Daoy (cell line): ENCODE measurements around the gene SFTPA2. TPM values are rescaled to one million over a fixed set of nuclear protein-coding genes. Genes with fewer than 3 reads are reported as not detected.
"Not testable (repeated sequence)": the region's sequence is repeated elsewhere in the genome, so short reads cannot be mapped to it uniquely, and the experiment has no call there.

Experiments used
- DNase-seq: peaks from one replicate; pipeline ENCODE4 v3.0.0-alpha.2; 2015; ENCODE audit warnings: low read depth
- total RNA-seq: library from RNA; depleted of rRNA; stranded (reverse); fragments of >200 nt; shearing (Covaris generic); gene quantifications from 2 replicates; pipeline ENCODE4 v1.2.3, GENCODE V29; 2014; rRNA removed

The SFTPA2 gene
- total RNA-seq, result not detected in 2 replicates

GRCh38 chr10:79560160-79560709 is at the start of gene SFTPA2:
Gene SFTPA2, minus strand, starts transcription at chr10:79560407. Its CDS starts 924 bp downstream, at chr10:79559483.
- DNase-seq, result no peak

DNA sequence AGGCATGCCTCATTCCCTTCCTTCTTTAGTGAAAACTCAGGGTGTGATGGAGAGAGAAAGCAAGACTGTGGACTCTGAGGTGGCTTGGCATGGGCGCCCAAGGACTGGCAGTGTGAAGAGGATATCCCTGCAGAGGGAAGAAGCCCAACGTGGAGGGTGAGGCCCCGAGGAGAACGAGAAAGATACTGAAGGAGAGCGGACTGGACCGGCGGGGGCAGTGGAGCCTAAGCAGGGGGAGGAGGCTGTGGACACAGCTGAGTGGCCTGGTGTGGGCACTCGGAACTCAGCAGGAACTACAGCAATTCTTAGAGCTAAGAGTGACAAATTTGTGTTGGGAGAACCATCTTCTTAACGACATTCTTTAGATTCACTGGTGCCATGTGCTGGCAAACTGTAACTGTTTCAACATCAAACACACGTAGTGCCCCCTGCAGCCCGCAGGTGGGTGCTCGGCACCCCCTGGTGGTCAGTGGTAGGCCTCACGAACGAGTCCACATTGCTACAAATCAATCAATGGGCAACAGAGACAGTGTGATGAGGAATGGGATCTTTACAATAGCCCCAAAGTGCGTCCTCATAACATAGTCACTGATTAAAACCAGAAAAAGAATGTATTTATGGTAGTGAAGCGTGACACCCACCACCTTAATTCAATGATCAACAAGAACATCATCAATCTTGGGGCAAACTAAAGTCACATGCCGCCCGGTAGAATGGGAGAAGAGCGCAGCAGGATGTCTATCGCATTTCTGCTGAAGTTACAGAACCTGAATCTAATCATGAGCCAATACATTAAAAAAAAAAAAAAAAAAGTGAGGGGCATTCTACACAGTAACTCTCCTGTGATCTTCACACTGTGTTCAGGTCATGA is 48.5 kb upstream of the SFTPA2 start:
- DNase-seq, result peak; percentile 16

- DNase-seq, result no peak
Observed at GRCh38 chr10:79605308-79605707, 45.1 kb upstream of the SFTPA2 start.

- DNase-seq, result no peak
Observed at GRCh38 chr10:79604294-79604693, 44.1 kb upstream of the SFTPA2 start.

GRCh38 chr10:79602953-79603352 is 42.7 kb upstream of the SFTPA2 start:
- no peak for DNase-seq

- no peak for DNase-seq
Observed at GRCh38 chr10:79601939-79602338, 41.7 kb upstream of the SFTPA2 start.

DNA sequence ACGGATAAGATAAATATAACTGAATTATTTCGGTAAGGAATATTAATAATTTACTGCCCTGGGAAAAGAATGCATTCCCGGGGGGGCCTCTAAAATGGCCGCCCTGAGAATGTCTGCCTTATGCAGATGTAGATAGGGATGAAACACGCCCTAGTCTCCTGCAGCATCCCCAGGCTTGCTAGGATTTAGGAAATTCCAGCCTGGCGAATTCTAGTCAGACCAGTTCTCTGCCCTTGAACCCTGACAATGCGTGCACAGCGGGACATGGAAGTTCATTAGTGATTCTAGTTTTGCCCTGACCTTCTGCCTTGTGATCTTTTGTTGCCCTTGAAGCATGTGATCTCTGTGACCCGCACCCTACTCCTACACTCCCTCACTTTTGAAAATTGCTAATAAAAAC is 39.4 kb upstream of the SFTPA2 start:
- not testable (repeated sequence) for DNase-seq

DNA sequence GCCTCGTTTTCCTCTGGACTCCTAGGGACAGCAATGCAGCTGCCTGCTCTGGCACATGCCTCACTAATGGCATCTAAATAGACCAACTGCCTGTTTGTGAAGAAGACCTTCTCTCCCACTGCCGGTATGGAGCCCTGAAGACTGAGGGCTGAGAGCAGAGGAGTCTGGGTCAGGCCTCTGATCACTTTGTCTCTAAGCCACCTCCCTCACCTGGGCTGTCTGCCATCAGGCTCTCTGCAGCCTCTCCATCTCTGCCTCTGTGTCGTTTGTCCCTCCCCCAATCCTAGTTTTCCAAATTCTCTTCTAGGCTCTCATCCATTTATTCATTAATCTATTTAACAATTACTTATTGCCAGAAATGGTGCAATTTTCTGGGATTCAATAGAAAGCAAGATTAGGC is 35.3 kb upstream of the SFTPA2 start:
- DNase-seq, result no peak

DNA sequence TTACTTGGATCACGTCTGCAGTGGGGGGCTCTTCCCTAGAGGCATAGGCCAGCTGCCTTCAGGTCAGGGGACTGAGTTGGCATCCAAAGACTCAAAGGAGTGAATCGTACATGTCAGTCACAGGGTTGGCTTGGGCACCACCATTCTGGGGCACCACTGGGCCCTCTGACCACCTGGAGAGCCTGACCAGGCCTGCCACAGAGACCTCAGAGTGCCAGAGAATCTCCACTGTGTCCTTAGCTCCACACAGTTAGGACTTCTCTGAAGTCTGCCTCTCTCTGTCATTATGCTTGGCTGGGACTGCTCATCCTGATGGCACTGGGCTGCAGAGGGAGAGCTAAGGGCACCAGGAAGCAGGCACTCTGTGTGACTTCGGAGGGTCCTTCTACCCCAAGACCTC is 34.4 kb upstream of the SFTPA2 start:
- not testable (repeated sequence) for DNase-seq

DNA sequence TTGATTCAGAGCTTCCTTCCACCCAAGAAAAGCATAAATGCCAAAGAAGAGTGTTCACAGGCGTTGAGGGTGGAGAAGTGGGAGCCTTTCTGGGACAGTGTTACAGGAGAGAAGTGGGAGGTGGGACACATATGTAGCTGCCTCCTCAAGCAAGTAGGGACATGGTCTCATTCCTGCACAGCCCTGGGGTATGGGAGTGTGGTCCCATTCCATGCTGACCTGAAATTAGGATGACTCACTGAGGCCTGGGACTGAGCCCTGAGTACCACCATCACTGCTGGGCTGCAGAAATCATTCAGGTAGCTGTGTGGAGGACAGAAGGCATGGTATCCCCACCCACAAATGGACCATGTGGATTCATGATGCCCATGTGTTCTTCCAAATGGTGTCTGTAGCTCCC is 33.2 kb upstream of the SFTPA2 start:
- no peak for DNase-seq

- DNase-seq, result no peak
Observed at GRCh38 chr10:79588800-79589199, 28.6 kb upstream of the SFTPA2 start.

DNA sequence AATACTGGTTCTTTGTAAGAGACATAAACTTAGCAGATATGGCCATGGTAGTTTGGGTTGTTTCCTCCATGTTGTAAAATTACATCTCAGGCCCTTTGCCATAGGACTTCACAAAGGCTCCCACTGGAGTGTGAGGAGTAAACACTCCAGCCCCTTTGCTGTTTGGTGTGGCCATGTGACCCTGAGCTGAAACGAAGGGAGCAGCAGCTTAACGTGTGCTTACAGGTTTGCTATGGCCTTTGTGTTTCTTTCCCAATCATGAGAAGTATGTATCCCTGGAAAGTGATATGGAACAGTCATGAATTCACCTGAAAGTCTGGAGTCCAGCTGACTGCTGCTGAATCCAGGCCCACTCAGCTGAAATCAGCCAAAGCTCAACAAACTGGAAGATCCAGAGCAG is 26.7 kb upstream of the SFTPA2 start:
- DNase-seq, result no peak

- no peak for DNase-seq
Observed at GRCh38 chr10:79585870-79586527, 25.8 kb upstream of the SFTPA2 start.

- DNase-seq, result no peak
Observed at GRCh38 chr10:79583488-79584024, 23.3 kb upstream of the SFTPA2 start.

DNA sequence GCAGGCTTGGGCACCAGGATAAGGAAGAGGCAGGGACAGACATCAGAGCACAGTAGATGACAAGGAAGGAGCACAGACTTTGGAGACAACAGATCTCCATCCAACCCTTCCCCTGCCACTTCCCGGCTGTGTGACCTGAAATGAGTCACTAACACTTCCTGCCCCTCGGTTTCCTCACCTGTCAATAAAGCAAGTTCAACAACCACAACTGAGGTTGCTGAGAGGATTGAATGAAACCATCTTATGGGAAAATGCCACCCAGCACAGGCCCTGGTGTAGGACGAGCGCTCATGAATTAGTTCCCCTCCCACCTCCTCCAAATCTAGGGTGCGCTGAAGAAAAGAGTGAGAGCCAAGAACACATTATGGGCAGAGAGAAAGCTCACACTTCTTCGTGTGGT is 22.7 kb upstream of the SFTPA2 start:
- DNase-seq, result not testable (repeated sequence)

- no peak for DNase-seq
Observed at GRCh38 chr10:79582096-79582495, 21.9 kb upstream of the SFTPA2 start.

DNA sequence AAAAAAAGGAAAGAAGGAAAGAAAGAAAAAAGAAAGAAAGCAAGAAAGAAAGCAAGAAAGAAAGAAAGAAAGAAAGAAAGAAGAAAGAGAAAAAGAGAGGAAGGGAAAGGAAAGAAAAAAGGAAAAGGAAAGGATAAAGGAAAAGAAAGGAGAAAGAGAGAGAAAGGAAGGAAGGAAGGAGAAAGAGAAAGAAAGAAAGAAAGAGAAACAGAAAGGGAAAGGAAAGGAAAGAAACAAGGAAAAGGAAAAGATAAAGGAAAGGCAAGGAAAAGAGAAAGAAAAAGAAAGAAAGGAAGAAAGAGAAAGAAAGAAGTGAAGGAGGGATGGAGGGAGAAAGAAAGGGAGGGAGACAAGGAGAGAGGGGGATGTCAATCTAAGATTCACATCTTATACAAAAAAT is 20.8 kb upstream of the SFTPA2 start:
- DNase-seq, result no peak

GRCh38 chr10:79579361-79579760 is 19.2 kb upstream of the SFTPA2 start:
- no peak for DNase-seq

DNA sequence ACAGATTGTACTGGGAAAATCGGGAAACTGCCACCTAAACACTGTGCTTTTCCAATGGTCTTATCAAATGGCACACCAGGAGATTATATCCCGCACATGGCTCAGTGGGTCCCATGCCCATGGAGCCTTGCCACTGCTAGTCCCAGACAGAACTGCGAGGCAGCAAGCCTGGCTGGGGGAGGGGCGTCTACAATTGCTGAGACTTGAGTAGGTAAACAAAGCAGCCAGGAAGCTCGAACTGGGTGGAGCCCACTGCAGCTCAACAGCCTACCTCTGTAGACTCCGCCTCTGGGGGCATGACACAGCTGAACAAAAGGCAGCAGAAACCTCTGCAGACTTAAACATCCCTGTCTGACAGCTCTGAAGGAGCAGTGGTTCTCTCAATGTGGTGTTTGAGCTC is 10.4 kb upstream of the SFTPA2 start:
- DNase-seq, result not testable (repeated sequence)

DNA sequence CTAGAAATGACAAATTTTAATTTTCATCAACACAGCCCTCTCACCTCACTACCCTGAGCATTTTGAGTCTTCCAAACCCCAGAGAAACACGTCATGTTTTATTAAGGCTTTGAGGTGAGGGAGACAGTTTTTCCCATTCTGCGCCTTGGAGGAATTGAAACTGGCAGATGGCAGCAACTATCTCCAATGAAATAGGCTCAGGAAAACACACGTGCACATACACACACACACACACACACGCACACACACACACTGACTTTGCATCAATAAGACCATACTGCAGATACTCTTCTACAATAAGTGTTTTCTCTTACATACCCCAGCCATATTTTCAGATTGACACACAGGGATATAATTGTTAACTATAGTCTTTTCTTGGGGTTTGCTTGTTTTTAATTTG is 3.2 kb upstream of the SFTPA2 start:
- DNase-seq, result no peak

- DNase-seq, result peak; percentile 56
Observed at GRCh38 chr10:79562135-79562756, 2.0 kb upstream of the SFTPA2 start.

GRCh38 chr10:79561257-79561656 is 1.1 kb upstream of the SFTPA2 start:
- DNase-seq, result no peak
